Vagina (tissue), 2 donors: ENCODE results near the gene ASIC1. TPM values are rescaled to one million over a fixed set of nuclear protein-coding genes. Genes with fewer than 3 reads are reported as not detected.
"Not testable (repeated sequence)": the region's sequence is repeated elsewhere in the genome, so short reads cannot be mapped to it uniquely, and the experiment has no call there.

ENCODE experiments used
- DNase-seq, 2 donors: peaks; one replicate each; pipeline ENCODE4 v3.0.0-alpha.2; 2017; ENCODE audit errors: extremely low spot score in 2 of 2
- H3K27ac ChIP-seq: fragments of 200-600 bp; sonication (generic); one replicate; pipeline ENCODE4 v1.5.1; 2019
- H3K27me3 ChIP-seq: fragments of 200-600 bp; sonication (generic); one replicate; pipeline ENCODE4 v1.5.1; 2019
- H3K36me3 ChIP-seq, 2 donors: fragments of 200-600 bp; sonication (generic); one replicate each; pipeline ENCODE4 v1.5.1; 2017 to 2019
- H3K4me1 ChIP-seq: fragments of 200-600 bp; sonication (generic); one replicate; pipeline ENCODE4 v1.5.1; 2019
- H3K4me3 ChIP-seq, 2 donors: fragments of 200-600 bp; sonication (generic); 1 replicate in 1 of 2; 2 replicates in 1 of 2; pipeline ENCODE4 v1.5.1; 2016 to 2019
- H3K9me3 ChIP-seq: fragments of 200-600 bp; sonication (generic); one replicate; pipeline ENCODE4 v1.5.1; 2019
- CTCF ChIP-seq, 3 experiments: fragments of 450-650 bp in 2 of 3; fragments of 200-600 bp in 1 of 3; sonication (generic) in 1 of 3; IDR thresholded peaks; one replicate each; pipeline ENCODE4 v1.5.1; 2017 to 2019; ENCODE audit warnings: antibody characterized with exemption in 3 of 3, mild to moderate bottlenecking in 2 of 3, moderate library complexity in 2 of 3
- POLR2A ChIP-seq, 2 donors: fragments of 450-650 bp; IDR thresholded peaks; one replicate each; pipeline ENCODE4 v1.6.1; 2017; ENCODE audit warnings: antibody characterized with exemption in 2 of 2, mild to moderate bottlenecking in 2 of 2, moderate library complexity in 2 of 2
- POLR2AphosphoS5 ChIP-seq, 2 donors: sonication (generic); formaldehyde crosslinking; IDR thresholded peaks; one replicate each; pipeline ENCODE4 v1.9.0; 2017; ENCODE audit warnings: antibody characterized with exemption in 2 of 2, mild to moderate bottlenecking in 2 of 2, low read depth in 1 of 2; ENCODE audit not compliant: insufficient read depth in 1 of 2
- intact Hi-C: fragments of 100-400 bp; cut with DNase I; formaldehyde crosslinking; loops from one replicate; pipeline ENCODE4 v1.15.1; 2023
- total RNA-seq: library from RNA; depleted of rRNA; stranded (reverse); fragments of >200 nt; gene quantifications from one replicate; pipeline ENCODE4 v1.2.3, GENCODE V29; 2016

The ASIC1 gene
- total RNA-seq, 1 donor from 2014 or later = 2.9 TPM

GRCh38 chr12:50024227-50024626, 33.2 kb upstream of the ASIC1 start:
- DNase-seq = no peak
- Histone ChIP-seq H3K4me1 (peaks cover 9% of the 10 kb centered on the region), H3K36me3 (no peaks in the 10 kb centered on the region), H3K27me3 (no peaks in the 10 kb centered on the region), H3K4me3 (peak overlapping the region in 1 of 2 donors; percentile 85), H3K9me3 (no peaks in the 10 kb centered on the region), H3K27ac (no peak overlapping the region)
- TF ChIP-seq POLR2AphosphoS5 (IDR thresholded peaks at IDR 0.05; ENCODE audit: insufficient read depth in 1 of 2, low read depth in 1 of 2) (no peak), CTCF (IDR thresholded peaks at IDR 0.05) (no peak), POLR2A (IDR thresholded peaks at IDR 0.05) (no peak)
- intact Hi-C loops = no loop called here

- no peak for TF ChIP-seq CTCF (IDR thresholded peaks at IDR 0.05)
- no peak for TF ChIP-seq POLR2A (IDR thresholded peaks at IDR 0.05)
- TF ChIP-seq POLR2AphosphoS5 (IDR thresholded peaks at IDR 0.05; ENCODE audit: insufficient read depth in 1 of 2, low read depth in 1 of 2) = no peak
- intact Hi-C loops = no loop called here
- H3K27me3 ChIP-seq = no peaks in the 10 kb centered on the region
These were observed 32.6 kb upstream of the ASIC1 start for GRCh38 chr12:50024805-50025186.

GRCh38 chr12:50025187-50026059, 32.0 kb upstream of the ASIC1 start, which contains the start of gene RACGAP1:
TSS of gene RACGAP1 (minus strand) at chr12:50025494. CDS start at chr12:50016715, 8,779 bp downstream.
- TF ChIP-seq POLR2AphosphoS5 (IDR thresholded peaks at IDR 0.05; ENCODE audit: insufficient read depth in 1 of 2, low read depth in 1 of 2) (peak; percentile 88 to 99), POLR2A (IDR thresholded peaks at IDR 0.05) (peak in 1 of 2 donors; percentile 14), CTCF (IDR thresholded peaks at IDR 0.05) (no peak)
- H3K27ac ChIP-seq = peak within 1 kb of the TSS; percentile 73
- no peaks in the 10 kb centered on the region for H3K36me3 ChIP-seq
- peak within 1 kb of the TSS; percentile 83 to 85 for H3K4me3 ChIP-seq
- no peaks in the 10 kb centered on the region for H3K9me3 ChIP-seq
- DNase-seq = peak in 1 of 2 donors; percentile 96
- intact Hi-C loops = no loop called here
- H3K27me3 ChIP-seq = no peaks in the 10 kb centered on the region
- H3K4me1 ChIP-seq = peaks cover 9% of the 10 kb centered on the region

More at GRCh38 chr12:50024805-50025186, 32.6 kb upstream of the ASIC1 start:
- DNase-seq = no peak
- peak overlapping the region; percentile 83 to 85 for H3K4me3 ChIP-seq
- H3K27ac ChIP-seq = peak overlapping the region; percentile 73
- no peaks in the 10 kb centered on the region for H3K9me3 ChIP-seq
- H3K4me1 ChIP-seq = peaks cover 9% of the 10 kb centered on the region
- no peaks in the 10 kb centered on the region for H3K36me3 ChIP-seq

- intact Hi-C loops = no loop called here
- TF ChIP-seq POLR2A (IDR thresholded peaks at IDR 0.05) = no peak
- TF ChIP-seq CTCF (IDR thresholded peaks at IDR 0.05) = no peak
- TF ChIP-seq POLR2AphosphoS5 (IDR thresholded peaks at IDR 0.05; ENCODE audit: insufficient read depth in 1 of 2, low read depth in 1 of 2) = no peak
- Histone ChIP-seq H3K36me3 (no peaks in the 10 kb centered on the region), H3K27me3 (no peaks in the 10 kb centered on the region), H3K4me3 (no peak overlapping the region), H3K27ac (no peak overlapping the region), H3K4me1 (peaks cover 9% of the 10 kb centered on the region), H3K9me3 (no peaks in the 10 kb centered on the region)
- peak in 1 of 2 donors; percentile 34 for DNase-seq
These were observed 30.7 kb upstream of the ASIC1 start for GRCh38 chr12:50026691-50027090.

GRCh38 chr12:50030449-50030848, 26.9 kb upstream of the ASIC1 start:
- H3K36me3 ChIP-seq, DNase-seq, H3K9me3 ChIP-seq, H3K27me3 ChIP-seq, H3K4me3 ChIP-seq, H3K27ac ChIP-seq, H3K4me1 ChIP-seq, intact Hi-C loops: not testable (repeated sequence)
